Ascending aorta (tissue), 2 donors: Measurements from ENCODE around the gene ZBTB12. TPM values are rescaled to one million over a fixed set of nuclear protein-coding genes. Genes with fewer than 3 reads are reported as not detected.

Experiments used
- DNase-seq, 2 donors: peaks; one replicate each; pipeline ENCODE4 v3.0.0-alpha.2; 2019; ENCODE audit warnings: low spot score in 2 of 2
- H3K27ac ChIP-seq, 2 donors: fragments of 200-600 bp; sonication (generic); one replicate each; pipeline ENCODE4 v1.5.1; 2016 to 2017; ENCODE audit warnings: mild to moderate bottlenecking in 1 of 2
- H3K27me3 ChIP-seq: fragments of 200-600 bp; sonication (generic); one replicate; pipeline ENCODE4 v1.5.1; 2017
- H3K36me3 ChIP-seq, 2 donors: fragments of 200-600 bp; sonication (generic); one replicate each; pipeline ENCODE4 v1.5.1; 2016
- H3K4me1 ChIP-seq, 2 donors: fragments of 200-600 bp; sonication (generic); one replicate each; pipeline ENCODE4 v1.5.1; 2016 to 2017; ENCODE audit warnings: mild to moderate bottlenecking in 1 of 2
- H3K4me3 ChIP-seq, 2 donors: fragments of 200-600 bp; sonication (generic); one replicate each; pipeline ENCODE4 v1.5.1; 2016 to 2017; ENCODE audit warnings: mild to moderate bottlenecking in 1 of 2
- H3K9me3 ChIP-seq, 2 donors: fragments of 200-600 bp; sonication (generic); one replicate each; pipeline ENCODE4 v1.5.1; 2016
- intact Hi-C: fragments of 100-400 bp; cut with DNase I; formaldehyde crosslinking; loops from one replicate; pipeline ENCODE4 v1.15.1; 2023
- total RNA-seq: library from RNA; depleted of rRNA; stranded (reverse); fragments of >200 nt; gene quantifications from one replicate; pipeline ENCODE4 v1.1.0, GENCODE V29; 2016
- TF ChIP-seq, protein P1 (sequence below), 3 experiments: fragments of 200-600 bp in 2 of 3; fragments of 450-650 bp in 1 of 3; sonication (generic) in 2 of 3; IDR thresholded peaks; one replicate each; pipeline ENCODE4 v1.5.1; 2016 to 2019; ENCODE audit warnings: antibody characterized with exemption in 3 of 3, mild to moderate bottlenecking in 1 of 3, moderate library complexity in 1 of 3

Gene ZBTB12
- total RNA-seq, 1 donor from 2014 or later, result 7.3 TPM

- no peak overlapping the region for H3K4me3 ChIP-seq
- intact Hi-C loops, result no loop called here
- no peaks in the 10 kb centered on the region for H3K27me3 ChIP-seq
- no peak overlapping the region for H3K27ac ChIP-seq
- H3K9me3 ChIP-seq, result no peaks in the 10 kb centered on the region
- TF ChIP-seq, protein P1, sequence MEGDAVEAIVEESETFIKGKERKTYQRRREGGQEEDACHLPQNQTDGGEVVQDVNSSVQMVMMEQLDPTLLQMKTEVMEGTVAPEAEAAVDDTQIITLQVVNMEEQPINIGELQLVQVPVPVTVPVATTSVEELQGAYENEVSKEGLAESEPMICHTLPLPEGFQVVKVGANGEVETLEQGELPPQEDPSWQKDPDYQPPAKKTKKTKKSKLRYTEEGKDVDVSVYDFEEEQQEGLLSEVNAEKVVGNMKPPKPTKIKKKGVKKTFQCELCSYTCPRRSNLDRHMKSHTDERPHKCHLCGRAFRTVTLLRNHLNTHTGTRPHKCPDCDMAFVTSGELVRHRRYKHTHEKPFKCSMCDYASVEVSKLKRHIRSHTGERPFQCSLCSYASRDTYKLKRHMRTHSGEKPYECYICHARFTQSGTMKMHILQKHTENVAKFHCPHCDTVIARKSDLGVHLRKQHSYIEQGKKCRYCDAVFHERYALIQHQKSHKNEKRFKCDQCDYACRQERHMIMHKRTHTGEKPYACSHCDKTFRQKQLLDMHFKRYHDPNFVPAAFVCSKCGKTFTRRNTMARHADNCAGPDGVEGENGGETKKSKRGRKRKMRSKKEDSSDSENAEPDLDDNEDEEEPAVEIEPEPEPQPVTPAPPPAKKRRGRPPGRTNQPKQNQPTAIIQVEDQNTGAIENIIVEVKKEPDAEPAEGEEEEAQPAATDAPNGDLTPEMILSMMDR (IDR thresholded peaks at IDR 0.05), result no peak
- DNase-seq, result no peak
- H3K4me1 ChIP-seq, result no peaks in the 10 kb centered on the region
- peaks cover 47 to 77% of the 10 kb centered on the region in 2 donors for H3K36me3 ChIP-seq
Observed at GRCh38 chr6:31882344-31882743, 19.5 kb downstream of the ZBTB12 start.

GRCh38 chr6:31881136-31881859, 20.6 kb downstream of the ZBTB12 start:
- intact Hi-C loops, result no loop called here

DNA sequence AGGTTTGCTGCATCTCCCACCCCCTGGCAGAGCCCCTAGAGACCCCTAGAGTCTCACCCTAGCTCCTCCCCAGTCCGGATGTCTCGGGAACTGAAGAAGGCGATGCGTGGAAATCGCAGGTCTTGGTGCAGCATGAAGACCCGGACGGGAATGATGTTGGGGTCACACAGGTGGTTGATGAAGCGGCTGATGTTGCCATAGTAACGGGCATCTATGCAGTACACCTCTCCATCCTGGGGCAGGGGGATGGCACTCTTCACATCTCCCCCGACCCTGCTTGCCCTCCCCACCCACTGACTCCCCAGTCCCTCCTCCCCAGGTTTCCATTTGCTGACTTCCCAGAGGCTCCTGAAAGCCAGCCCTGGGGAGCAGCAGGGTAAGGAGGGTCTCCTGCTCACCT, 21.3 kb downstream of the ZBTB12 start:
- Histone ChIP-seq H3K27ac (no peak overlapping the region), H3K4me3 (no peak overlapping the region), H3K27me3 (no peaks in the 10 kb centered on the region), H3K4me1 (no peaks in the 10 kb centered on the region), H3K36me3 (peaks cover 43 to 62% of the 10 kb centered on the region in 2 donors), H3K9me3 (no peaks in the 10 kb centered on the region)
- intact Hi-C loops, result no loop called here
- TF ChIP-seq, protein P1 (IDR thresholded peaks at IDR 0.05), result no peak
- DNase-seq, result no peak

More at GRCh38 chr6:31881136-31881859, 20.6 kb downstream of the ZBTB12 start:
- Histone ChIP-seq H3K4me1 (no peaks in the 10 kb centered on the region), H3K27ac (no peak overlapping the region), H3K4me3 (no peak overlapping the region), H3K27me3 (no peaks in the 10 kb centered on the region), H3K36me3 (peaks cover 47 to 66% of the 10 kb centered on the region in 2 donors), H3K9me3 (no peaks in the 10 kb centered on the region)
- TF ChIP-seq, protein P1 (IDR thresholded peaks at IDR 0.05), result no peak
- no peak for DNase-seq

DNA sequence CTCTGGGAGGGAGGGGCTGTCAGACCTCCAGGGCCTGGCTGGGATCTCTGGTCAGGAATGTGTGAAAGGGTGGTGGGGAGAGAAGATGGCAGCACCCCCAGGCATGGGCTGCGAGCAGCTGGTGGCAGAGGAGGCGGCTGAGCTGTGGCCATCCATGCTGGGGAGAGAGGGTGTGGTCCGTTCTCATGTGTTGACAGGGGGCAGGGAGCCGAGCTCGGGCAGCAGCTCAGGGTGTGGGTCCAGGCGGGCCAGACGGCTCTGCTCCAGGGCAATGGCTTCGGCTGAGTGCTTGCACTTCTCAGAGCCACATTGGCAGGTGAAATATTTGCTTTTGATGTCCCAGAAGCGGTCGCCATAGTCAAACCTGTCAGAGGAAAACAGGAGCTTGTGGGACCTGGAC, 22.0 kb downstream of the ZBTB12 start:
- TF ChIP-seq, protein P1 (IDR thresholded peaks at IDR 0.05), result no peak
- Histone ChIP-seq H3K27me3 (no peaks in the 10 kb centered on the region), H3K9me3 (no peaks in the 10 kb centered on the region), H3K36me3 (peaks cover 36 to 55% of the 10 kb centered on the region in 2 donors), H3K4me1 (no peaks in the 10 kb centered on the region), H3K4me3 (no peak overlapping the region), H3K27ac (no peak overlapping the region)
- intact Hi-C loops, result no loop called here
- DNase-seq, result no peak

- no peak for DNase-seq
- TF ChIP-seq, protein P1 (IDR thresholded peaks at IDR 0.05), result no peak
- H3K27ac ChIP-seq, result no peak overlapping the region
Observed at GRCh38 chr6:31879143-31879542, 22.7 kb downstream of the ZBTB12 start.

More at GRCh38 chr6:31879143-31879542, 22.7 kb downstream of the ZBTB12 start:
- intact Hi-C loops, result no loop called here
- no peak overlapping the region for H3K4me3 ChIP-seq
- no peaks in the 10 kb centered on the region for H3K4me1 ChIP-seq
- peaks cover 28 to 47% of the 10 kb centered on the region in 2 donors for H3K36me3 ChIP-seq
- no peaks in the 10 kb centered on the region for H3K27me3 ChIP-seq
- H3K9me3 ChIP-seq, result no peaks in the 10 kb centered on the region
